Tibial artery (tissue), 4 donors: Measurements from ENCODE around the gene SAPCD2.

Experiments
- DNase-seq, 2 donors: peaks; one replicate each; pipeline ENCODE4 v3.0.0-alpha.2; 2019
- H3K27ac ChIP-seq, 2 donors: fragments of 200-600 bp; sonication (generic) in 1 of 2; 1 replicate in 1 of 2; 2 replicates in 1 of 2; pipeline ENCODE4 v1.5.1; 2018 to 2019; ENCODE audit warnings: mild to moderate bottlenecking in 1 of 2
- H3K27me3 ChIP-seq, 2 donors: fragments of 200-600 bp; sonication (generic) in 1 of 2; one replicate each; pipeline versions ENCODE4 v1.5.1 to v1.6.0; 2016 to 2019
- H3K36me3 ChIP-seq, 3 donors: fragments of 200-600 bp; sonication (generic) in 2 of 3; one replicate each; pipeline ENCODE4 v1.5.1; 2016 to 2019; ENCODE audit warnings: mild to moderate bottlenecking in 2 of 3
- H3K4me1 ChIP-seq, 4 donors: fragments of 200-600 bp; sonication (generic) in 2 of 4; 1 replicate in 3 of 4; 2 replicates in 1 of 4; pipeline ENCODE4 v1.5.1; 2016 to 2019
- H3K4me3 ChIP-seq, 2 donors: fragments of 200-600 bp; sonication (generic) in 1 of 2; 1 replicate in 1 of 2; 2 replicates in 1 of 2; pipeline ENCODE4 v1.5.1; 2018 to 2019; ENCODE audit warnings: mild to moderate bottlenecking in 2 of 2
- H3K9me3 ChIP-seq, 3 donors: fragments of 200-600 bp; sonication (generic) in 1 of 3; one replicate each; pipeline ENCODE4 v1.5.1; 2016 to 2019
- CTCF ChIP-seq, 2 experiments: fragments of 200-600 bp in 1 of 2; fragments of 450-650 bp in 1 of 2; IDR thresholded peaks; one replicate each; pipeline ENCODE4 v1.5.1; 2017 to 2019; ENCODE audit warnings: antibody characterized with exemption in 2 of 2, mild to moderate bottlenecking in 1 of 2, moderate library complexity in 1 of 2
- intact Hi-C: fragments of 100-400 bp; cut with DNase I; formaldehyde crosslinking; loops from one replicate; pipeline ENCODE4 v1.15.0; 2023; ENCODE audit warnings: low total_unique reads

The SAPCD2 gene

GRCh38 chr9:137045294-137046087, 24.9 kb downstream of the SAPCD2 start:
- Histone ChIP-seq H3K4me1 (peaks cover 0 to 47% (median 21%) of the 10 kb centered on the region in 4 donors), H3K36me3 (peaks cover 0 to 7% (median 6%) of the 10 kb centered on the region in 3 donors), H3K27ac (peak overlapping the region in 1 of 2 donors; percentile 51), H3K9me3 (no peaks in the 10 kb centered on the region), H3K4me3 (peak overlapping the region; percentile 54 to 57), H3K27me3 (peaks cover 0 to 38% of the 10 kb centered on the region in 2 donors)
- no peak for DNase-seq
- no peak for TF ChIP-seq CTCF (IDR thresholded peaks at IDR 0.05)
- intact Hi-C loops: no loop called here

- Histone ChIP-seq H3K27me3 (peaks cover 0 to 32% of the 10 kb centered on the region in 2 donors), H3K4me1 (peaks cover 0 to 47% (median 21%) of the 10 kb centered on the region in 4 donors), H3K36me3 (peaks cover 3 to 16% (median 15%) of the 10 kb centered on the region in 3 donors), H3K27ac (no peak overlapping the region), H3K4me3 (peak overlapping the region; percentile 54 to 57), H3K9me3 (no peaks in the 10 kb centered on the region)
- no peak for TF ChIP-seq CTCF (IDR thresholded peaks at IDR 0.05)
- no peak for DNase-seq
- intact Hi-C loops: loop anchor here (5.0 kb wide), 1 partner anchor 33 kb away; the partner anchor contains the start of gene UAP1L1
Observed at GRCh38 chr9:137044502-137045177, 25.7 kb downstream of the SAPCD2 start.

- intact Hi-C loops: loop anchor here (5.0 kb wide), 1 partner anchor 33 kb away; the partner anchor contains the start of gene UAP1L1
- Histone ChIP-seq H3K9me3 (no peaks in the 10 kb centered on the region), H3K27ac (no peak overlapping the region), H3K27me3 (peaks cover 0 to 26% of the 10 kb centered on the region in 2 donors), H3K4me1 (peaks cover 0 to 43% (median 21%) of the 10 kb centered on the region in 4 donors), H3K4me3 (peak overlapping the region; percentile 54 to 57), H3K36me3 (peaks cover 5 to 22% (median 21%) of the 10 kb centered on the region in 3 donors)
- DNase-seq: no peak
- no peak for TF ChIP-seq CTCF (IDR thresholded peaks at IDR 0.05)
Observed at GRCh38 chr9:137044037-137044436, 26.3 kb downstream of the SAPCD2 start.

- TF ChIP-seq CTCF (IDR thresholded peaks at IDR 0.05): no peak
- H3K27me3 ChIP-seq: peaks cover 0 to 16% of the 10 kb centered on the region in 2 donors
- H3K36me3 ChIP-seq: peaks cover 5 to 31% (median 22%) of the 10 kb centered on the region in 3 donors
- no peaks in the 10 kb centered on the region for H3K9me3 ChIP-seq
- no peak overlapping the region for H3K27ac ChIP-seq
- H3K4me3 ChIP-seq: peak overlapping the region in 1 of 2 donors; percentile 54
- intact Hi-C loops: loop anchor here (5.0 kb wide), 1 partner anchor 34 kb away; the partner anchor contains the start of gene UAP1L1
- peaks cover 0 to 33% (median 21%) of the 10 kb centered on the region in 4 donors for H3K4me1 ChIP-seq
- no peak for DNase-seq
Observed at GRCh38 chr9:137042751-137043727, 27.3 kb downstream of the SAPCD2 start.

GRCh38 chr9:137041124-137041523, 29.2 kb downstream of the SAPCD2 start:
- no peak for TF ChIP-seq CTCF (IDR thresholded peaks at IDR 0.05)
- Histone ChIP-seq H3K27ac (no peak overlapping the region), H3K4me1 (peaks cover 0 to 27% (median 16%) of the 10 kb centered on the region in 4 donors), H3K27me3 (peaks cover 0 to 4% of the 10 kb centered on the region in 2 donors), H3K36me3 (peaks cover 5 to 41% (median 22%) of the 10 kb centered on the region in 3 donors), H3K4me3 (no peak overlapping the region), H3K9me3 (no peaks in the 10 kb centered on the region)
- DNase-seq: no peak
- intact Hi-C loops: loop anchor here (5.0 kb wide), 1 partner anchor 36 kb away; the partner anchor contains the start of gene UAP1L1
